Endometrial microvascular endothelial cells (primary cell): ENCODE results near the gene CCND3. TPM values are rescaled to one million over a fixed set of nuclear protein-coding genes. Genes with fewer than 3 reads are reported as not detected.

ENCODE experiments used
- in situ Hi-C: cut with HindIII; loops from 2 replicates; pipeline ENCODE4 v1.10.0; 2017; ENCODE audit warnings: low sequenced_read_pairs, low pct_unique_long_range_greater_than_20kb; ENCODE audit errors: inconsistent ontology term
- total RNA-seq: library from RNA; depleted of rRNA; stranded (reverse); fragments of >200 nt; gene quantifications from one replicate; pipeline ENCODE4 v1.2.3, GENCODE V29; 2015; ENCODE audit errors: inconsistent ontology term

The CCND3 gene
- total RNA-seq, 1 donor from 2014 or later = 153 TPM

DNA sequence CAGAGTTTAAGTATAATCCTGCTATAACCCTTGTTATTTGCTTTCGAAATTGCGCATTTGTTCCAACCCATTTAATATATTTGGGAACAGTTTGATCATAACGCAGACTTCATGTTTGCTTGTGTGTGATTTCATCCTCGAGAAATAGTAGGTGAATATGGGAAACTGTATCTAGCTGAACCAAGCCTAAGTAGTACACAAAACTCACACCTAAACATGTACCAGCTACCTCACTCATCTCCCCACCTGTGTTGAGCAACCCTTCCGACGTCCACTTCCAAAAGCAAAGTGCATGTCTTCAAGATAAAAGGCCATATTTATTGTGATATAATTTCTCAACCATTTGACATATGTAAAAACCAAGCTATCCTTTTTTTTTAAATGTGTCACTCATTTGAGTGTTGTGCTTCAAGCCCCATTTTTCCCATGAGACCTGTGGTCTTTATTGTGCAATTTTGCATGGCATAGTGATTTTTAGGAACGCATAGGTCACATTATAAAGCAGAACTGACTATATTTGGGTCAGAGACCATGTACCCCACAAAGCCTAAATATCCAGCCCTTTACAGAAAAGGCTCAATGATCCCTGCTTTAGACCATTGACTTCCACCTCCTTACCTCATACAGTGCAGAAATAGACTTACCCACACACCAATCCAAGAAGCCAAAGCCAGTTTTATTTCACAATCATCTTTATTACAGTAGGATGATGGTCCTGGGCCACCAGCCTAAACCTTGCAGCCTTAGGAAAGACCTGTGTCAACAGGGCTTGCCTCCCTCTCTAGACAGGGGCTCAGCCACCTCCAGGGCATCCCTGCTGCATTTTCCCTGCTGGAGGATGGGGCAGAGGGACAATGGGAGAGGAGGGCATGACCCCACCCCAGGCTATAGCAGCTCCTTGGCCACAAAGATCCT is 7.1 kb downstream of the CCND3 start:
- in situ Hi-C loops = loop anchor here (25.0 kb wide), 1 partner anchor 103 kb away; no protein-coding TSS in a partner anchor

DNA sequence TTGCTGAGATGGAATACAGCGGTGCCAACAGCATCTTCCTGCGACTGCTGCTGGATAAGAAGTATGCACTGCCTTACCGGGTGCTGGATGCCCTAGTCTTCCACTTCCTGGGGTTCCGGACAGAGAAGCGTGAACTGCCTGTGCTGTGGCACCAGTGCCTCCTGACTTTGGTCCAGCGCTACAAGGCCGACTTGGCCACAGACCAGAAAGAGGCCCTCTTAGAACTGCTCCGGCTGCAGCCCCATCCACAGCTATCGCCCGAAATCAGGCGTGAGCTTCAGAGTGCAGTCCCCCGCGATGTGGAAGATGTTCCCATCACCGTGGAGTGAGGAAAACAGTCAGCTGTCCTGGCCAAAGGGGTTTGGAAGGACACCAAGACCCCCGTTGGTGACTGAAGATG is 9.2 kb downstream of the CCND3 start:
- in situ Hi-C loops = loop anchor here (25.0 kb wide), 1 partner anchor 105 kb away; no protein-coding TSS in a partner anchor

DNA sequence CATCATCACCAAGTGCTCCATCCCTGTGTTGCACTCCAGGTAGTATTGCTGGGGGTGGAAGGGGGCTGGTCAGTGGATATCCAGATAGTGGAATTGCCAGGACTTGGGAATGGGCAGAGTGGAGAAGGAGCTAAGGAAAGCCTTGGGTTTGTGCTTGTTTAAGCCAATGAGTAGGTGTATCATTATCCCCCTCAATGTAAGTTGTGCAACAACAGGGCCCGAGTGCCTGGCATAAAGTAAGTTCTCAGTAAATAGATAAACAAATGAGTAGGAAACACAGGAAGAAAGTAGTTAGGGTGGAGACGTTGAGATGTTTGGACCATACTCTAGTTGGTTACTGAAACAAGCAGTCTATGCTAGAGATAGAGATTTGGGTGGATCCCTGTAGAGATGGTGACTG is 9.8 kb downstream of the CCND3 start:
- in situ Hi-C loops = loop anchor here (25.0 kb wide), 1 partner anchor 106 kb away; no protein-coding TSS in a partner anchor

DNA sequence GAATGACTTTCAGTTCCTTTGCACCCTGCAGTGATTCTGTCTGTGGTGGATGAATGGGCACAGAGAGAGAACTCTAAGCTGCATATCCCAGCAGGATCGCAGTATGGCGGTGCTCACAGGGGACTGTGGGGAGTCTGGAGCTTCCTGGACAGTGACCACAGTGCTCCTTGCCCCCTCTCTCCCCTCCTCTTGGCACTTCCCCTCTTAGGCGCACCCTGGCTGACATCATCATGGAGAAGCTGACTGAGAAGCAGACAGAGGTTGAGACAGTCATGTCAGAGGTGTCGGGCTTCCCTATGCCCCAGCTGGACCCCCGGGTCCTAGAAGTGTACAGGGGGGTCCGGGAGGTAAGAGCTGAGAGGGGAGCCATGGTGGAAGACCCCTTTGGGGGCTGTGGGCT is 11.7 kb downstream of the CCND3 start:
- in situ Hi-C loops = loop anchor here (10.0 to 25.0 kb wide), 2 partner anchors 107 to 145 kb away; partner anchors contain the start of genes PRICKLE4 and TOMM6

DNA sequence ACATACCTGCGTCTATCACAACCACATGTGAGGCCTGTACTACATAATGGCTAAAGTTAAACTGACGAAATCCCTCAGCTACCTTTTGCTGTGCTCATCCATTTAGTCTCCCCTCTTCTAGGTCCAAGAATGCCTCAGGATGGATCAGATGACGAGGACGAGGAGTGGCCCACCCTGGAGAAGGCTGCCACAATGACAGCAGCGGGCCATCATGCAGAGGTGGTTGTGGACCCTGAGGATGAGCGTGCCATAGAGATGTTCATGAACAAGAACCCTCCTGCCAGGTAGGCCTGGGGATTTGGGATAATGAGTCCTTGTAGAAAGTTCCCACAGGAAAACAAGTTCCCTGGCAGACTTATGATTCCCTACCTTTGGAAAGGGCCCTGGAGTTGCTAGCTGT is 14.4 kb downstream of the CCND3 start:
- in situ Hi-C loops = loop anchor here (10.0 to 25.0 kb wide), 2 partner anchors 110 to 142 kb away; partner anchors contain the start of genes PRICKLE4 and TOMM6

DNA sequence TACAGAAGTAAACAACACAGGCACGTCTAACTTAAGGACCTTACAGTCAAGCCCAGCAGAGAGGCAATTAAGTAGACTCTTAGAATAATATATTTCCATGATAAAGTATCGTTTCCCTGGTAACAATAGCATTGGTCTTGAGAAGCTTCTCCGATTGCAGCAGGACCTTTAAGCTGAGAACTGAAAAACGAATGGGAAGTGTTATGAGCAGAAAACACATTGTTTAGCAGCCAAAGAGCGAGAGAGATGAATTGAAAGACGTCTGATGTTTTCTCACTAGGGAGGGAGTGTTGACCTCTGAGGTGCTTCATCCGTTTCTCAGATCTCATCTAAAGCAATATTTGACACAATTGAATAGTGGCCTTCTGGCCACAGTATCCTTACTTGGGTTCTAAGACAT is 19.5 kb downstream of the CCND3 start:
- in situ Hi-C loops = loop anchor here (10.0 kb wide), 1 partner anchor 137 kb away; the partner anchor contains the start of genes PRICKLE4 and TOMM6

DNA sequence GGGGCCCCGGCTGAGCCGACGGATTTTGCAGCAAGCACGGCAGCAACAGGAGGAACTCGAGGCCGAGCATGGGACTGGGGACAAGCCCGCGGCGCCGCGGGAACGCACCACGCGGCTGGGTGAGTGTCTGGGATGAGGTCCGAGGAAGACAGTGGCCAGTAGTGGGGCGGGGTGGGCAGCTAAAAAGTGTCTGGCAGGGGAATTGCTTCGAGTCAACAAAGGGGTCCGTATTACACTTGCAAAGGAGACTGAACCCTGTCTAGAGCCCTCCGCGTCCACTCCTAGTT is 20.0 kb downstream of the CCND3 start:
- in situ Hi-C loops = loop anchor here (10.0 kb wide), 1 partner anchor 137 kb away; the partner anchor contains the start of genes PRICKLE4 and TOMM6

DNA sequence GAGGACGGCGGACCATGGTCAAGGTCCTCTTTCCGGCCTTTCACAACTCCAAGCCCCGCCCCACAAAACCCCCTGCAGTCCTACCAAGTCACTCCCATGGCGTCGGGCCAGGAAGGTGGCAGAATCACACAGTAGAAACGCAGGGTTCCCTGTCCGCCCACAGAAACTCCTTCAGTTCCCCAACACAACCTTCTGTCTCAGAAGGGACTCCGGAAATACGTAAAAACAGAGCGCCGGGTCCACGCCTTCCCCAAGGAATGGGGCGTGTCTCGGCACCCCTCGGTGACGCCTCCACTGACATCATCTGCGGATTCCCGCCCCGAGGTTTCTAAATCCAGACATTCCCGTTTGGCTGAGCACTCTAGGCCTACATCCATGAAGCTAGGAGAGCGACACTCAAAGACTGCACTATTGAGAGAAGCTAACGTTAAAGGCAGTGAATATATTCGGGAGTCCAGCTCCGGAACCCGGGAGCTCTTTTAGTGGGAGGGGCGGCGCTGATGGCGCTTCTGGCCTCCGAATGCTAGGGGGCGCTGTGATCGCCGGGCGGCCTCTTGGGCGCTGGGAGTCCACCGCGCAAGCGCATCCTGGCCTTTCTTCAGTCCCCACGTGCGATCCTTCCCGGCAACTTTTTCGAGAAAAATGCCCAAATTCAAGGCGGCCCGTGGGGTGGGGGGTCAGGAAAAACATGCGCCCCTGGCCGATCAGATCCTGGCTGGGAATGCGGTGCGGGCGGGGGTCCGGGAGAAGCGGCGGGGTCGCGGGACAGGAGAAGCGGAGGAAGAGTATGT is 20.5 kb downstream of the CCND3 start, which contains the start of the genes BYSL and MED20:
Gene BYSL (plus strand): TSS at position 579 of the 791 bp plus-strand sequence. CDS start 64 bp downstream, at position 643.
Gene MED20 (minus strand): TSS at position 219 of the 791 bp plus-strand sequence. CDS start 121 bp downstream, at position 98.
- in situ Hi-C loops = loop anchor here (10.0 kb wide), 1 partner anchor 136 kb away; the partner anchor contains the start of genes PRICKLE4 and TOMM6

DNA sequence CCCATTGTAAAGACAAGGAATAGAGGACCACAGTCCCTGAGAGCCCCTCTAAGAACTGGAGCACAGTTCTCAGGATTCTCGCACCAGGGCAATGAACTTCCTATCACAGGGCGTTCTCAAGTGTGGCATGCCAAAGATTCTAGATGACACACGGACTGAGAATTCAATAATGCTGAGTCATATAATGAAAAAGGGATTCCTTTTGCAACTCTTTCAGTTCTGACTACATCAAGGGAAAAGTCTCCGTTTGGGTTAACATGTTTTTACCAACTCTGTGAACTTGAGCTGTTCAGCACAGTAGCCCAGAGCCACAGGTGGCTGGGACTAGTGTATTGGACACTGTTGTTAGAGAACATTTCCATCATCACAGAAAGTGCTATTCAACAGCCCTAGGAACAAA is 24.1 kb downstream of the CCND3 start:
- in situ Hi-C loops = no loop called here

DNA sequence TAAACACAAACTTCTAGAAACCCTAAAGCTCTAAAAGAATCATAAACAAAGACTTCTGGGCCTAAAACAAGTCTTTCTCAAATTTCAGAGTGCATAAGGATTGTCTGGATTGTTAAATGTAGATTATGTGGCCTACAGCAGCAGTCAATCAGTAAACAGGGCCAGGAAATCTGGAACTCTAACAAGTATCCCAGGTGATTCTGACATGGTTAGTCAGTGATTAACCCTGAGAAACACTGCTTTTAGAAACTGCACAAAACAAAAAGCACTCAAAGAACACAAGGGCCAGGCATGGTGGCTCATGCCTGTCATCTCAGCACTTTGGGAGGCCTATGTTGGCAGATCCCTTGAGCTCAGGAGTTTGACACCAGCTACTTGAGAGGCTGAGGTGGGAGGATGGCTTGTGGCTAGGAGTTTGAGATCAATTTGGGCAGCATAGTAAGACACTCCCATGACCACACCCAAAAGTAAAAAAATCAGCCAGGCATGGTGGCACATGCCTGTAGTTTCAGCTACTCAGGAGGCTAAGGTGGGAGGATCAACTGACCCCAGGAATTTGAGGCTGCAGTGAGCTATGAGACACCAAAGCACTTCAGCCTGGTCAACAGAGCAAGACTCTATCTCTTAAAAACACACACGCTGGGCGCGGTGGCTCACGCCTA is 26.6 kb downstream of the CCND3 start:
- in situ Hi-C loops = no loop called here

DNA sequence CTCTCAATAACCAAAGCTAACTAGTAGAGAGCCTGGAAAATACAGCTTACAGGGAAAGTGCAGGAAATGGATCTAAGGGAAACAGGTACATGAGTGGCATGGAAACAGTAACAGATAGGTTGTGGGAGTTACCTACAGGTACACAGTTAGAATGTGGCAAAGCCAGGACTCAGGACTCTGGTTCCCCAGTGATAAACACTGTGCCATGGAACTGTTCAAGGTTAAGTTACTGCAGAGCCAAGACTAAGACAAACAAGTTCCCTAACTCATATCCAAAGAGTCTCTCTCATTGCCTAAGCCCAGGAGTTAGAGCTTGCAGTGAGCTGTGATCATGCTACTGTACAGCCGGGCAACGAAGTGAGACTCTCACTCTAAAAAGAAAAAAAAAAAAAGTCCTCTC is 27.3 kb downstream of the CCND3 start:
- in situ Hi-C loops = no loop called here

DNA sequence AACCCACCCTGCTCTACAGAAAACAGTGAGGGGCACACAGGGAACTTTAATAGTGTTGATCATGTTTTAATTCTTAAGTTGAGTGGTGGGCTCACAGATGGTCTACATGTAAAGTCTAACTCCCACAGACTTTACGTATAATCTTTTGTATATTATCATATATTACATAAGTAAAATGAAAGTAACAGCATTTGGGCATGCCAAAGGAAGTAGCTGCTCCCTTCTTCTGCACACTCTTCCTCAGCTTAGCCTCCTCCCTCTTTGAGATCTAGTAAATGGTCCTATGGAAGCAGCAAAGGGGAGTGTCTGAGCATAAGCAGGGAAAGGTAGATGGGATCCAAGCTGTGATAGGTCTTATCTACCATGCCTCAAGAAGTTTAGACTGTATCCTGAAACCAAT is 31.9 kb downstream of the CCND3 start:
- in situ Hi-C loops = no loop called here

DNA sequence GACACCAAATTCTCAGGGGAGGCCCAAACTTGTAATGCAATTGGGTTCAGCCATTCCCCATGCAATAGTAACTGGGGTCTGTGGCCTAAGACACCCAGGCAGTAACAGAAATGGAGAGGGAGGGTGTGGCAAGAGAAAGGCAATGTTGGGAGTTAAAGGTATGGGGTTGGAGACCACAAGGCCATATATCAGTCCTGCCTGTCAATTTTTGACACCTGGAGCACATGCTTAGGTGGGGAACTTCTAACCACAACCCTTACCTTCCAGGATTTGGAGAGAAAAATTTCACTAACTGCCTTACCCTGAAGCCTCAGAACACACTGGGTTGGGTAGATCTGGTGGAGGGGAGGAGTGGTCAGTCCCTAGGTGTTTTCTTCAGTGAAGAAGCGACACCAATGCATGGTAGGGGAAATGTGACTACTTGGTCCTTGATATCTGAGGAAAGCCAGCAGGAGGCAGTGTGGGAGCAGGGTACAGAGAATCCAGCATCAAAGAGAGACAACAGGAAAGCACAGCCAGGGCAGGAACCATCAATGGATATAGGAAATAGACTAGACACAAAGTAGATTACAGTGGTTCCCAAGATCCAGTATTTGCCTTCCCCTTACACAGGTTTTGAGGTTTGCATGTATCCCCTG is 39.6 kb downstream of the CCND3 start:
- in situ Hi-C loops = no loop called here

DNA sequence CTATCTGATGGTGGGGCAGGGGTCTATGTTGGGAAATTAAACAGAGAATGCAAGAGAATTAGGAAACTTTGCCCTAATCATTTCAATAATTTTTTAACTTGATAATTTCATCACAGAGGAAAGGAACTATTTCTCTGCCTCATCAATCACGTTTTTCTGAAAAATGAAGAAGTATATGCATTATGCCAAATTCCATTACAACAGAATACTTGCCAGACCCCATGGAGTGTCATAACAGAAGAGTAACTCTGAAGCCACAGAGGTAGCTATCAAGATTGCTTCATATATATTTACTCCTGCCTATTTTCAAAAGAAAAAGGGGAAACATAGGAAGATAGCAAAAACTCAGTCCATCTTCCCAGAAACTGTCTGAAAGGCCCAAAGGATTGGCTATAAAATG is 40.7 kb downstream of the CCND3 start:
- in situ Hi-C loops = no loop called here

DNA sequence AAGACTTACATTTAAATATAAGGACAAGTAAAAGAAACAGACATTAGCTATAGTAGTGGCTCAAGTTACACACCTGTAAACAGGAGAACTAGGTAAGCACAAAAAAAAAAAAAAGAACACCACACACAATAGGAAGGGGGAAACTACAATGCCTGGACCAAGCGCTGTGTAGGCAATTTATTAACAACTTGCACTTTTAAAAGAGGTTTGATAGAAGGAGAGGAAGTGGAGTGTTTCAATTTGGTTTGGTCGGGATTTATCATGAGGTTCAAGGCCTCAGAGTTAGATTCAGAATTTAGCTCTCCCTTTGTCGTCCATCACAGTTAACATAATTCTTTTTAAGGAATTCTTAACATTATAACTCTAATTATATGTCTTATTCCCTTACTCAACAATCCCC is 45.3 kb downstream of the CCND3 start:
- in situ Hi-C loops = no loop called here

DNA sequence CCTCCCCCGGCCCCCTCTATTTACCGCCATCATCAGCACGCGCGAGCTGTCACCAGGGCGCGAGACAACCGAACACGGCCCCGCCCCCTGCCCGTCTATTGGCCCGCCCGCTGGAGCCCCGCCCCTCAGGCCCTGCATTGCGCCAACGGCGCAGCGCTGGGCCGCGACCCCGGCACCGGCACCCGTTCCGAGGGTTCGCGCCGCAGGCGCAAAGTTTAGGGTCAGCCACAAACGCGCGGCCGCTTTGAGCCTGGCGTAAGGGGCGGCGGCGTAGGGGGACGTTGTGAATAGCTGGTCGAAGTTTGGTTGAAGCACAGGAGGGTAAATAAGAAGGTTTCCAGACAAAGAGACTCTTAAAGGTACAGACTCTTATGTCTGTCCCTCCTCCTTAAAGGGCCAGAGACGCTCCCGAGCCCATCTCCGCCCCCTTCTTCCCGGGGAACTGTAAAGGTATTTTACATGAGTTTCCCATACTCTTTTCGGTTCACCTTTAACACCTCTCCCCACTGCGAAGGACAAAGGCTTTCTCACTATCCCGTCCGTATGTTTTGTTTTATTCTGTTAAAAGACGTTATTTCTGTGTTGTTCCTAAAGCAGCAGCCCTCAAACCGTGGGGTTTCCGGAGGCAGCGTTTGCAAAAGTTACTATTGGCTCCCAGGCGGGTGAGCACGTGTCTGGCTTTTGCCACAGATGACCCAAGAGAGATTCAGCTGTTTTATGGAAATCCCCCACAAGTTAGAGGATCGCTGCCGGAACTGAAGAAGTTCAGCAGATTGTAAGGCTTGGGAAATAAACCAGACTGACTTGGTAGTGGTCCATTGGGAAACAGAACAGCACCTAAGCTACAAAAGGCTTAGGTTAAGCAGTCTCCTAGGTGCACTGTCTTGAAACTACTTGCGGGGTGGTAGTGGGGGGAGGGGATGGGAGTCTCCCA is 46.0 kb downstream of the CCND3 start, which contains the start of gene USP49:
Gene USP49 (minus strand): TSS at position 76 of the 934 bp plus-strand sequence. CDS start 88,392 bp downstream, outside the sequence.
- in situ Hi-C loops = no loop called here
